ENCODE measurements around the gene KCNN3.

- no peak for TF ChIP-seq POLR2A (IDR thresholded peaks at IDR 0.05; ENCODE audit: low read length)
- no peak for TF ChIP-seq GATA1 (IDR thresholded peaks at IDR 0.05; ENCODE audit: low read depth, low read length)
These were observed 22.2 kb downstream of the KCNN3 start for GRCh38 chr1:154847891-154848290.
